Psoas muscle (tissue), 8 donors: ENCODE data around the gene MXD4. TPM values are rescaled to one million over a fixed set of nuclear protein-coding genes. Genes with fewer than 3 reads are reported as not detected.

ENCODE experiments used
- ATAC-seq, 4 donors: fragments of 200-7000 bp; cut with Tn5 transposase; one replicate each; pipeline ENCODE4 v1.9.1; 2020; ENCODE audit warnings: moderate library complexity in 3 of 4, mild to moderate bottlenecking in 2 of 4
- DNase-seq, 2 donors: peaks; one replicate each; pipeline ENCODE4 v3.0.0-alpha.2; 2020
- H3K27ac ChIP-seq: fragments of 200-600 bp; one replicate; pipeline ENCODE4 v1.8.0; 2022
- H3K27me3 ChIP-seq, 3 donors: fragments of 200-600 bp in 1 of 3; one replicate each; pipeline versions ENCODE4 v1.6.1 to v1.8.0; 2013 to 2022; ENCODE audit warnings: low read length in 2 of 3, mild to moderate bottlenecking in 2 of 3, moderate library complexity in 1 of 3; ENCODE audit not compliant: insufficient read depth in 3 of 3
- H3K36me3 ChIP-seq, 2 donors: fragments of 200-600 bp in 1 of 2; one replicate each; pipeline versions ENCODE4 v1.6.1 to v1.8.0; 2013 to 2022; ENCODE audit warnings: low read depth in 1 of 2, mild to moderate bottlenecking in 1 of 2, moderate library complexity in 1 of 2; ENCODE audit not compliant: insufficient read depth in 1 of 2
- H3K4me1 ChIP-seq: fragments of 200-600 bp; one replicate; pipeline ENCODE4 v1.8.0; 2022
- H3K4me3 ChIP-seq: fragments of 200-600 bp; one replicate; pipeline ENCODE4 v1.8.0; 2022; ENCODE audit warnings: mild to moderate bottlenecking
- H3K9me3 ChIP-seq: fragments of 200-600 bp; one replicate; pipeline ENCODE4 v1.8.0; 2022
- WGBS, 3 donors: extraction: QIAGEN DNeasy Blood & Tissue Kit; methylation state at CpG; one replicate each; pipeline versions ENCODE4 v1.1.6 to v1.1.7; 2013; 5-methylcytosine and 5-hydroxymethylcytosine counted together
- intact Hi-C, 2 donors: fragments of 100-400 bp; cut with DNase I; formaldehyde crosslinking; loops; one replicate each; pipeline versions ENCODE4 v1.11.0 to v1.14.2; 2022
- polyA plus RNA-seq, 3 donors: library from polyadenylated mRNA; stranded (reverse); fragments of 200-250 nt; gene quantifications; one replicate each; pipeline ENCODE4 v1.2.3, GENCODE V29; 2013
- total RNA-seq, 4 donors: library from RNA; stranded (reverse); fragmentation: NEBNext Ultra II Directional in 2 of 4; extraction: Animal tissue kit (Norgen Biotek cat#: 25700) in 2 of 4; gene quantifications; one replicate each; pipeline versions ENCODE4 v1.2.1 to v1.2.4, GENCODE V29; 2021 to 2023
- TF ChIP-seq, protein P1 (sequence below): fragments of 200-600 bp; IDR thresholded peaks from one replicate; pipeline ENCODE4 v1.8.0; 2022; ENCODE audit warnings: antibody characterized with exemption
- donor health status: healthy with polysubstance abuse.
- donor health status: DM: no; HTN: no; CAD: no; lungs with moderate emphysema.
- donor health status: Bipolar disorder and iron deficiency.
- donor health status: healthy.
- donor health status: DM: yes; HTN: yes; CAD: no.
- donor health status: DM: no; HTN: no; CAD: no.
- donor health status: DM: no; HTN: no; CAD: no.
- donor health status: DM: yes; HTN: yes; CAD: no.

The MXD4 gene
- total and polyA plus RNA-seq, 7 donors = 15.4 to 36.7 (median 29.9) TPM

DNA sequence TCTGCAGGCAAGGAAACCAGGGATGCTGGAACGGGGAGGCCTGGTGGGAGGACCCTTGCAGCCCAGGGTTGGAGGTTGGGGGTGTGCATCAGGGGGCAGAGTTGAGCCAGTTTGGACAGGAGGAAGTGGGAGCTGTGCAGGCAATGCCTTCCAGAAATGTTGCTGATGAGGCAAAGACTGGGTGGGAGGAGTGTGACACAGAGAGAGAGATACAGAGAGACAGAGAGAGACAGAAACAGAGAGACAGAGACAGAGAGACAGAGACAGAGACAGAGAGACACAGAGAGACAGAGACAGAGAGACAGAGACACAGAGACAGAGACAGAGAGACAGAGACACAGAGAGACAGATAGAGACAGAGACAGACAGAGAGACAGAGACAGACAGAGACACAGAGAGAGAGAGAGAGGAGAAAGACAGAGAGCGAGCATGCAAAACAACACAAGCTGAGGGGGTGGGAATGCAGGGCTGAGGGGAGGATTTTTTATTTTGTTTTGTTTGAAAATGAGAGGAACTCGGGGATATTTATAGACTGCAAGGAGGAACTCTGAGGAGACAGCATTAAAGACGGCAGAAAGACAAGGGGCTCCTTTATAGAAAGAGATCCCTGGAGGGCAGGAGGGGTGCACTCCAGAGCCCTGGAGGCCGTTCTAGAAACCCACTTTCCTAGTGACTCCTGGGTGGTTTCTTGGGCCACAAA, 18.1 kb downstream of the MXD4 start:
- peak; percentile 58 to 74 for DNase-seq
- no peaks in the 10 kb centered on the region for H3K9me3 ChIP-seq
- H3K27me3 ChIP-seq = no peaks in the 10 kb centered on the region
- no peak overlapping the region for H3K4me3 ChIP-seq
- H3K4me1 ChIP-seq = peaks cover 37% of the 10 kb centered on the region
- ATAC-seq = no peak
- TF ChIP-seq, protein P1, sequence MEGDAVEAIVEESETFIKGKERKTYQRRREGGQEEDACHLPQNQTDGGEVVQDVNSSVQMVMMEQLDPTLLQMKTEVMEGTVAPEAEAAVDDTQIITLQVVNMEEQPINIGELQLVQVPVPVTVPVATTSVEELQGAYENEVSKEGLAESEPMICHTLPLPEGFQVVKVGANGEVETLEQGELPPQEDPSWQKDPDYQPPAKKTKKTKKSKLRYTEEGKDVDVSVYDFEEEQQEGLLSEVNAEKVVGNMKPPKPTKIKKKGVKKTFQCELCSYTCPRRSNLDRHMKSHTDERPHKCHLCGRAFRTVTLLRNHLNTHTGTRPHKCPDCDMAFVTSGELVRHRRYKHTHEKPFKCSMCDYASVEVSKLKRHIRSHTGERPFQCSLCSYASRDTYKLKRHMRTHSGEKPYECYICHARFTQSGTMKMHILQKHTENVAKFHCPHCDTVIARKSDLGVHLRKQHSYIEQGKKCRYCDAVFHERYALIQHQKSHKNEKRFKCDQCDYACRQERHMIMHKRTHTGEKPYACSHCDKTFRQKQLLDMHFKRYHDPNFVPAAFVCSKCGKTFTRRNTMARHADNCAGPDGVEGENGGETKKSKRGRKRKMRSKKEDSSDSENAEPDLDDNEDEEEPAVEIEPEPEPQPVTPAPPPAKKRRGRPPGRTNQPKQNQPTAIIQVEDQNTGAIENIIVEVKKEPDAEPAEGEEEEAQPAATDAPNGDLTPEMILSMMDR = peak; percentile 5
- peak overlapping the region; percentile 12 for H3K27ac ChIP-seq
- intact Hi-C loops = loop anchor here in 1 of 2 donors (2.0 to 5.0 kb wide), 2 partner anchors 17 to 173 kb away; partner anchors contain the start of genes CFAP99 and ZFYVE28
- WGBS, 3 donors = 40 to 43% (median 40%) methylated on average over 5 of the region's 5 CpGs
- peaks cover 0 to 29% of the 10 kb centered on the region in 2 donors for H3K36me3 ChIP-seq

DNA sequence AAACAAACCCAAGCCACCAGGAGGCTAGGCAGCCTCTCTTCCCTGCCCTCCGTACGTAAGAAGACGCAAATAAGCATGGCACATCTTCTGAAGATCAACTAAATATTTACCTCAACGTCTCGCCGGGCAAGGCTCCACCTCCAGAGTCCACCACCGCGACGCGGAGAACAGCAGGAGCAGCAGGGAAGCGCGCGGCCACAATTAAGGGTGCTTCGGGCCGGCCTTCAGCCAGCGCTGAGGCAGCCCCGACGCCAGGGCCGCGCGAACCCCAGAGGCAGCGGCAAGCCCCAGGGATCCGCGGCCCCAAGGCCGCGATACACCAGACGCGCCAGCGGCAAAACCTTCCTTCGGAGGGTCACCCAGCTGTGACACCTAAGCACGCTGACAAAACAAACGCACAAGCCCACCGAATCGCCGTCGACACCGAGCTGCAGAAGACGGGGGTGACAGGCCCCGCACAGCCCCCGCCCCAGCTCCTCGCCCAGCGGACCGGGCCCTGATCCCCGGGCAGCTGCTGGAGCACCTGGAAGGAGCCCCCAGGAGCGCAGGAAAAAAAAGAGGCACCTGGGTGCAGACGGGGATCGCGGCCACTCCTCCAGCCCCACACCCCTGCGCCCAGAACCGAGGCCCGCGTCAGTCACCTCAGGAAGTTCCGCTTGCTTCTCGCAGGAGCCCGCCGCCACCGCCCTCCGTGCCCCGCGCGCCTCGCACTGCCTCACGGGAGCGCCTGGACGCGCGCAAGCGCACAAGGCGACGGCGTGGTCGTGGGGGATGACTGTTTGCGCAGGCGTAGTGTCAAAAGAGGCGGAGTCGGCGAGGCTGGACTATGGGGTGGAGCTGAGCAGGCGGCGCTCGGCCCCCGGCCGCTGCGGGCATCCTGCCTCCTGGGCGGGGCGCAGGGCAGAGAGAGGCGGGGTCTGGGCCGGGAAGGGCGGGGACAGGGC, 20.2 kb downstream of the MXD4 start, which contains the start of the genes HAUS3 and POLN:
Gene HAUS3 (minus strand): TSS at position 712 of the 944 bp plus-strand sequence. CDS start 1,175 bp downstream, outside the sequence.
Gene POLN (minus strand): TSS at position 712 of the 944 bp plus-strand sequence. CDS start 12,890 bp downstream, outside the sequence.
- intact Hi-C loops = loop anchor here in 1 of 2 donors (2.0 to 5.0 kb wide), 2 partner anchors 19 to 176 kb away; partner anchors contain the start of genes CFAP99 and ZFYVE28
- Histone ChIP-seq H3K27ac (peak within 1 kb of the TSS; percentile 70), H3K27me3 (no peaks in the 10 kb centered on the region), H3K4me1 (peaks cover 45% of the 10 kb centered on the region), H3K9me3 (no peaks in the 10 kb centered on the region), H3K4me3 (peak within 1 kb of the TSS; percentile 93), H3K36me3 (peaks cover 0 to 31% of the 10 kb centered on the region in 2 donors)
- 0 to 1% (median 0%) methylated on average over 71 to 88 of the region's 88 CpGs for WGBS, 3 donors
- DNase-seq (peak; percentile 98 to 100), ATAC-seq (peak; percentile 97 to 99 (median 98))
- TF ChIP-seq, protein P1 = no peak

- 8 to 12% (median 12%) methylated on average over 7 of the region's 7 CpGs for WGBS, 3 donors
- Histone ChIP-seq H3K4me3 (peak overlapping the region; percentile 93), H3K27ac (peak overlapping the region; percentile 70), H3K9me3 (no peaks in the 10 kb centered on the region), H3K27me3 (no peaks in the 10 kb centered on the region), H3K36me3 (peaks cover 0 to 37% of the 10 kb centered on the region in 2 donors), H3K4me1 (peaks cover 45% of the 10 kb centered on the region)
- DNase-seq (no peak), ATAC-seq (no peak)
- TF ChIP-seq, protein P1 = no peak
- intact Hi-C loops = loop anchor here in 1 of 2 donors (5.0 kb wide), 1 partner anchor 176 kb away; the partner anchor contains the start of genes CFAP99 and ZFYVE28
Measured at GRCh38 chr4:2241003-2241402, 20.9 kb downstream of the MXD4 start.

DNA sequence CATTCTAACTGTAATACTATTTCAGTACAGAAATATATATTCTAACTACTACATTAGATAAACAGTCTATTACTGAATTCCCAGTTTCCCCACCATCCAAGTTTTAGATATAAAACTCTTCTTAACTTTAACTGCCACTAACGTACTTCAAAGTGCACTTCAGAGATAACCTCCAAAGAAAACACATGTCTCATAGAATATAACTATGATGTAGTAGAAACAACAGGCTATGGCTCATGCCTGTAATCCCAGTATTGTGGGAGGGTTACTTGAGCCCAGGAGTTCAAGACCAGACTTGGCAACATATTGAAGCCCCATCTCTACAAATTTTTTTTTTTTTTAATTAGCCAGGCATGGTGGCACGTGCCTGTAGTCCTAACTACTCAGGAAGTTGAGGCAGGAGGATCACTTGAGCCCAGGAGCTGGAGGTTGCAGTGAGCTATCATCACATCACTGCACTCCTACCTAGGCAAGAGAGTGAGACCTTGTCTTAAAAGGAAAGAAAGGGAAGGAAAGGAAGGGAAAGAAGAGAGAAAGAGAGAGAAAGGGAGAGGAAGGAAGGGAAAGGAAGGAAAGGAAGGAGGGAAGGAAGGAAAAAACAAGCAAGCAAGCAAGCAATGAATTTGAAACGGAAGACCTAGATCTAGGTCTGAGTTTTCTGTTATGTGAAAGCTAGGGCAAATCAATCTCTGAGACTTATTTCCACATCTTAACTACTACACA, 24.8 kb downstream of the MXD4 start:
- Histone ChIP-seq H3K27ac (no peak overlapping the region), H3K4me1 (peaks cover 32% of the 10 kb centered on the region), H3K9me3 (no peaks in the 10 kb centered on the region), H3K27me3 (no peaks in the 10 kb centered on the region), H3K36me3 (peaks cover 0 to 64% of the 10 kb centered on the region in 2 donors), H3K4me3 (no peak overlapping the region)
- 59 to 65% (median 64%) methylated on average over 3 of the region's 3 CpGs for WGBS, 3 donors
- TF ChIP-seq, protein P1 = no peak
- intact Hi-C loops = no loop called here
- no peak for ATAC-seq
- no peak for DNase-seq
